HG02885 (cell line): Measurements from ENCODE around the gene SPTAN1.
"Not testable (repeated sequence)": the region's sequence is repeated elsewhere in the genome, so short reads cannot be mapped to it uniquely, and the experiment has no call there.

ENCODE experiments used
- ATAC-seq: cut with Tn5 transposase; IDR thresholded peaks from one replicate; pipeline ENCODE4 v1.9.1; 2021; ENCODE audit warnings: mild to moderate bottlenecking; ENCODE audit not compliant: unreplicated experiment, poor library complexity

Gene SPTAN1

GRCh38 chr9:128656416-128657343 is 104.3 kb downstream of the SPTAN1 start, which contains the start of gene DYNC2I2:
TSS of gene DYNC2I2 (minus strand) at chr9:128656847. CDS start at chr9:128656726, 121 bp downstream.
- ATAC-seq: peak; percentile 72

- no peak for ATAC-seq
These were observed 104.9 kb downstream of the SPTAN1 start for GRCh38 chr9:128657344-128657704.

GRCh38 chr9:128657796-128658195 is 105.4 kb downstream of the SPTAN1 start:
- no peak for ATAC-seq

- not testable (repeated sequence) for ATAC-seq
These were observed 114.1 kb downstream of the SPTAN1 start for GRCh38 chr9:128666481-128666941.

GRCh38 chr9:128669786-128670185 is 117.4 kb downstream of the SPTAN1 start:
- no peak for ATAC-seq

- no peak for ATAC-seq
These were observed 123.0 kb downstream of the SPTAN1 start for GRCh38 chr9:128675382-128675781.

GRCh38 chr9:128677794-128678193 is 125.4 kb downstream of the SPTAN1 start:
- ATAC-seq: no peak
